HG03378 (cell line): ENCODE measurements around the gene GRAP2.

Experiments used
- ATAC-seq: cut with Tn5 transposase; IDR thresholded peaks from one replicate; pipeline ENCODE4 v1.9.1; 2021; ENCODE audit warnings: mild to moderate bottlenecking, moderate library complexity; ENCODE audit not compliant: unreplicated experiment

The GRAP2 gene

DNA sequence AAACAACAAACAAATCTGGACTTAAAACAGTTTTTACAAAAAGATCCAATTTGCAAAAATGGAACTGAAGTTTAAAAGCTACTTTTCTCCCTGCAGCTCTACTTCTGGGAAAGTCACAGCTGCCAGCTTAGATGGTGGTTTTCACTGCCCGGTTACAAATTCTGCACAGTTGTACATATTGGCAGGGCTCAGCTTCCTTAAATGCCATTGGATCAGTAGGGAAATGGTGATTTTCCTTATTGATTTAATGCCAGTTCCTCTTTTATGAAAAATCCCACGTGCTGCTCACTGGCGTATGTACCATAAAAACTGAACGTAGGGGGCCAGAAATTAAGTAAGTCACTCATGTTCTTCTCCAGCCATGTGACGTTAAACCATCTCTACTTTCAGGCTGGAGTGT, 22.8 kb downstream of the GRAP2 start:
- no peak for ATAC-seq

DNA sequence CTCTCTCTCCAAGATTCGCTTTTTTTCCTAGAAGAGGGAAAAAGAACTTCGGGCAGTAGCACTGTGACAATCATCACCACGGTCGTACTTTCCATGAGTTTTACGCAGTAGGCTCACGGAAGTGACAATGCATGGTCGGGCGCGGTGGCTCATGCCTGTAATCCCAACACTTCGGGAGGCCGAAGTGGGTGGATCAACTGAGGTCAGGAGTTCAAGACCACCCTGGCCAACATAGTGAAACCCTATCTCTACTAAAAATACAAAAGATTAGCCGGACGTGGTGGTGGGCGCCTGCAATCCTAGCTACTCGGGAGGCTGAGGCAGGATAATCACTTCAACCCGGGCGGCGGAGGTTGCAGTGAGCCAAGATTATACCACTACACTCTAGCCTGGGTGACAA, 23.4 kb downstream of the GRAP2 start:
- ATAC-seq = no peak

DNA sequence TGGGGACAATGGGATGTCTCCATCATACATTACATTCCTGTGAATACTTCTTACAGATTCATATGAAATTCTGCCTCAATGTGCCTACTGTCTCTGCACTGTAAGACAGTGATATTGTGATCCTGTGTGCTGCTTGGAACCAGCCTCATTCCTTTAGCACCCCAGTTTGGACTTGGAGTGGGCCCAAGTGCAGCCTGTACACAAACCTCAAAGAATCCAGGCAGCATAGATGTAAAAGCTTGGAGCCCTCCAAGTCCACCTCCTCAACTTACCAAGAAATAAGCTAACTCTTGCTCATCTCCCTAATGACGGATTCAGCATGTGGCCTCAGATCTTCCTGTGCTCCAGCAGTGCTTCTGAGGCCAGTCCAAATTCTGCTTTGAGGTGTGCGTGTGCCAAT, 24.4 kb downstream of the GRAP2 start:
- ATAC-seq = no peak

DNA sequence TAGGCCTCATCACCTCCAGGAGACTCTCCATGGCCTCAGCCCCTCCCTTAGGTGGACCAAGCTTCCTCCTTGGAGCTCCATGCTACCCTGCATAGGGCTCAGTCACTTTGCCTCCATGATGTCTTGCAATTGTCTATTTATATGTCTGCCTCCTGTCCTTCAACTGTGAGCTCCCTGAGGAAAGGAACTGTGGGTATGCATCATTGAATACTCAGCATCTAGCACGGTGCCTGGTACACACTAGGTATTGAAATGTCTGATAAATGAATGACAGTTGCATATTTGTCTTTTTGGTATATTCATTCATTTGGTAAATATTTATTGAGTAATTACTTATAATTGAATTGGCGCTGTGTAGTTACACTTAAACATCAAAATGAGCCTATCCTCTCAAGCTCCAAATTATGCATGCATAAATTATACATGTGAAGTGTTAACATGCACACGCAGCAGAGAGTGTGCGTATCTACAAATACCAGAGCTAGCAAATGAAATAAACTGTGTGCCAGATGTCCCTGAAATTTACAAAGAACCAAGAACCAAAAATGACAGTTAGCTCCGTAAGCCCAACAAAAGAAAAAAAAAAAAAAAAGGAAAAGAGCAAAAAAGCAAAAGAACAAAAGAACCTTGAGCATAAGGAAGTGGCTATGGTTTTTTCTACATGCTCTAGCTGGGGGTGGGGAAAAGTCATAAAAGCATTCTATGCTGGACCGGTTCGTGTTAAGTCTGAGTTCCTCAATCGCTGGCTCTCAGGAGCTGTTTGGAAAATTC, 25.2 kb downstream of the GRAP2 start:
- ATAC-seq = no peak

DNA sequence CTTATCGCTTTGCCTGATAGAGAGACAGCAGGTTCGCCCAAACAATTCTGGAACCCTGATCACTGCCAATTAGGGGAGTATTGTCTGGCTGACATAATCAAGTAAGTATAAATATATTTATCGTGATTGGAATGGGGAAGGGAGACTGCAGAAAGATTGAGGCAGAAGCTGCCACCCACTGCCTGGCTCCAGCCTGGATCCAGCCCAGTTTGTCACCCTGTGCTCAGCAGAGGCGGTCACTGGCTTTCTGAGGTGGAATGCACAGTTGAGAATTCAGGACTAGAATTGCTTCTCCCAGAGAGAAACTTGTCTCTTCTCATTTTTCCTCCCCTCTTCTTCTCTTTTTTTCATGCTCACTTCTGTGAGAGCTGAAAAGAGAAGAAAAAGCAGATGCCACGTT, 25.9 kb downstream of the GRAP2 start:
- ATAC-seq = no peak

DNA sequence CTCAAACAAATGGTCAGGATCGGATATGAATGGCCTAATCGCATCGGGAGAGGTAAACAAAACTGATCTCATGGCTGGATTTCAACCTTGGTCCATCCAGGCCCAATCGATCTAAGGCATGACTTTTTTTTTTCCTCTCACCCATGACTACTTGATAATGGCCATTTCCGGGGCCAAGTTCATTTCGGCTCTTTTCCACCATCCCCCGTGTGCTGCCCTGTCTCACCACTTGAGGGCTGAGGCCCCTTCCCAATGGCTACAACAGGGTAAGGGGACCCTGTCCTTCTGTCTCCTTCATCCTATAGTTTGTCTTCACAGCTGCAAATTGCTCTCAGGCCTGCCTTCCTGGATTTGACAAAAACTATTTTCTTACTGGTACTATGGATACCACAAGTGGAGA, 26.7 kb downstream of the GRAP2 start:
- ATAC-seq = no peak

- ATAC-seq = no peak
Observed at GRCh38 chr22:39928536-39929520, 27.9 kb downstream of the GRAP2 start.

- ATAC-seq = no peak
Observed at GRCh38 chr22:39931251-39931650, 30.4 kb downstream of the GRAP2 start.

DNA sequence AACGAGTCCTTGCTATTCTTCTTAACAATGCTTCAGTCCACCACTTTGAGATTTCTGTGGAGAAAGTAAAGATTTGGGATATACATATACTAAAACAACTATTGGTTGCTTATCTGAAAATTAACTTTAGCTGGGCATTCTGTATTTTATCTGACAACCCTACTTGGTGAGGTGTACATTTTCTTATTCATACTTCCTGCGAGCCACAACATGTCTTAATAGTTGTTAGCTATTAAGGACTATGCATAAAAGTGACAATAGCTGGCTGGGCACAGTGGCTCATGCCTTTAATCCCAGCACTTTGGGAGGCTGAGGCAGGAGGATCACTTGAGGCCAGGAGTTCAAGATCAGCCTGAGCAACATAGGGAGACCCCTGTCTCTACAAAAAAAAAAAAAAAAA, 31.3 kb downstream of the GRAP2 start:
- no peak for ATAC-seq

GRCh38 chr22:39932918-39933649, 32.2 kb downstream of the GRAP2 start:
- no peak for ATAC-seq

GRCh38 chr22:39933741-39934140, 32.9 kb downstream of the GRAP2 start:
- no peak for ATAC-seq

- ATAC-seq = no peak
Observed at GRCh38 chr22:39935116-39935515, 34.2 kb downstream of the GRAP2 start.

- no peak for ATAC-seq
Observed at GRCh38 chr22:39935612-39936011, 34.7 kb downstream of the GRAP2 start.

GRCh38 chr22:39936523-39937145, 35.8 kb downstream of the GRAP2 start:
- no peak for ATAC-seq

DNA sequence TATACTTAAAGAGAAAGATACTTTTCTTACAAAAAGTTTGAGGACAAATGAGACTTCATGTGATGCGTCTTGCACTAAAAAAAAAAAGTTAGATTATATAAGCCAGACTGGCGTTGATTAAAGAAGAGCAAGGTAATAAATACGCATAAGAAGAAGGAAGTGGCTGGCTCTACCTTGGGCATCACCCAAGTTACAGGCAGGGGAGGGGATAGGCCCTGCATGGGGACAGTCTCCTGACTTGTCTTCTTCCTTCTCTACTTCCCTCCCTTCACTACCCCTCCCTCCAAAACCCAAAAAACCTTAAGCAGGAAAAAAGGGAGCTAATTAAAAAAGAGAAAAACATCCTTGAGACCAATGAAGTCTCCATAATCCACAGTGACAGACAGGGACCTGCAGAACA, 37.0 kb downstream of the GRAP2 start:
- no peak for ATAC-seq

DNA sequence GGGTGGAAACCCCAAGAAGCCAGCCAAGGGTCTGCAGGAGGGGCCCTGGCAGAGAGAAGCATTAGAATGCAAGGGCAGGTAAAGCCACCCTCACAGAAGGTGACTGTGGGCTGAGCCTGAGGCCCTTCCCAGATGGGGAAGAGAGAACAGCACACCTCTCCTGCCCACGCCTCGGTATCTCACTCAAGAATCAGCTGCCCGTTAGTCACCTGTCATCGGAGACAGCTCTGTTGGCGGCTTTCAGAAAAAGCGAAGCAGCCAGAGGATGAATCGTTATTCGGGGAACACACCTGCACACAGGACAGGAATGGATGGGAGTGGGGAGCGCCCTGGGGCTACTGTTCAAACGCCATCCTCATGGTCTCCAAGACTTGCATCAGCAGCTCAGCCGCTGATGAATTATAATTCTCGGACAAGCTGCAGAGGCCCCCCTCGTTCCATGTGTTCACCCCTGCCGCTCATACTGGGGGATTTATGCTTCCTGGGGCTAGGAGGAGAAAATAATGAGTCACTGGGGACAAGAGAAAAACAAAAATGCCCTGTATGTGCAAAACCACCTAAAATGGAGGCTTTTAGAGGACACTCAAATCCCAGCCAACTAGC, 37.7 kb downstream of the GRAP2 start:
- ATAC-seq = no peak

GRCh38 chr22:39939830-39940229, 38.9 kb downstream of the GRAP2 start:
- no peak for ATAC-seq

DNA sequence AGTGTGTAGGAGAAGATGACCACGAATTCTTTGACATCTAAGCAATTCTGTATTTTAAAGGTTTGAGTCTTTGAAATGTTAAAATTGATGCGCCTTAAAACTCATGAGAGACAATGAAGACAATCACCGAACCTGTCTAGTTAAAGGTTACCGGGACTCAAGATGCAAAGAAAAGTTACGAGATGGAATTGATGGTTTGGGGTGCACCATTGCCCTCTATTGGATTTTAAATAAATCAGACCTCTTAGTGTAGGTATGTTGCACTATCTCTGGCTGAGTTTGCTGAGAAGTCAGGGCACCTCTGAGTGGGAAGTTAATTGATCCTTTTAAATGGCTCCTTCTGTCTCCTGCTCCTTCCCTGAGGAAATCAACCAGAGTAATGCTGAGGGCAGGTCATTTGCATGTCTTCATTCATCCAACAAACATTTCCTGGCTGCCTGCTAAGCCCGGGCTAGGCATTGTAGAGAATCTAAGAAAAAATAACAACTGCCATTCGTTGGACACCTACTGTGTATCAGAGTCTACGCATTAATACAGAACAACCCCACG, 39.9 kb downstream of the GRAP2 start:
- no peak for ATAC-seq

DNA sequence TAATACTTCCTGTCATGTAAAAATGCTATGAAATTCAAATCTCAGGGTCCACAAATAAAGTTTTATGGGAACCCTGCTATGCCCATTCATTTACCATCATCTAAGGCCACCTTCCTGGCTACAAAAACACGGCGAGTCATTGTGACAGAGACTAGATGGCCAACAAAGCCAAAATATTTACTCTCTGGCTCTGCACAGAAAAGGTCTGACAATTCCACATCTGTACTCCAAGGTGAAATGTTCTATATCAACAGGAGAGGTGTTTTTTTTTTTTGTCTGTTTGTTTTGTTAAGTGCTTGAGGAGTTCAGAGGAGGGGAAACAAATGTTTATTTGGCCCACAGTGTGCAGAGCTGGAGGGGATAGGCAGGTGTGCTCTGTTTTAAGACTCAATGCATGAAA, 40.7 kb downstream of the GRAP2 start:
- ATAC-seq = no peak
